Stimulated activated CD4-positive, alpha-beta T cell treated with anti-CD3 and anti-CD28 coated beads, TNF-alpha, amount 100 ng/mL, for 48 hours (primary cell): ENCODE measurements around the gene NOVA2.

Experiments used
- DNase-seq, 3 donors: peaks; one replicate each; pipeline ENCODE4 v3.0.0-alpha.2; 2020; ENCODE audit warnings: low read depth in 3 of 3

Gene NOVA2

GRCh38 chr19:45924891-45925447 is 48.7 kb downstream of the NOVA2 start:
- no peak for DNase-seq

- no peak for DNase-seq
Observed at GRCh38 chr19:45922281-45922680, 51.4 kb downstream of the NOVA2 start.

GRCh38 chr19:45920458-45920857 is 53.2 kb downstream of the NOVA2 start:
- DNase-seq: no peak

GRCh38 chr19:45919678-45920077 is 54.0 kb downstream of the NOVA2 start:
- no peak for DNase-seq

- no peak for DNase-seq
Observed at GRCh38 chr19:45918721-45919120, 54.9 kb downstream of the NOVA2 start.

- DNase-seq: no peak
Observed at GRCh38 chr19:45917421-45918091, 56.1 kb downstream of the NOVA2 start.

GRCh38 chr19:45913874-45914830 is 59.5 kb downstream of the NOVA2 start, which contains the start of gene NANOS2:
Gene NANOS2 (minus strand): TSS chr19:45914778. CDS start chr19:45914693, 85 bp downstream.
- DNase-seq: no peak

GRCh38 chr19:45911291-45911690 is 62.4 kb downstream of the NOVA2 start:
- DNase-seq: no peak

GRCh38 chr19:45908956-45909355 is 64.7 kb downstream of the NOVA2 start:
- no peak for DNase-seq

GRCh38 chr19:45906221-45906620 is 67.4 kb downstream of the NOVA2 start:
- no peak for DNase-seq

- DNase-seq: no peak
Observed at GRCh38 chr19:45905011-45905410, 68.7 kb downstream of the NOVA2 start.

- DNase-seq: peak; percentile 98 to 99 (median 98)
Observed at GRCh38 chr19:45902651-45903625, 70.7 kb downstream of the NOVA2 start.

GRCh38 chr19:45901912-45902650 is 71.6 kb downstream of the NOVA2 start, which contains the start of gene MYPOP:
Gene MYPOP (minus strand): TSS chr19:45902613. CDS start chr19:45901773, 840 bp downstream.
- no peak for DNase-seq

- no peak for DNase-seq
Observed at GRCh38 chr19:45901432-45901911, 72.2 kb downstream of the NOVA2 start.

- DNase-seq: no peak
Observed at GRCh38 chr19:45900738-45901431, 72.8 kb downstream of the NOVA2 start.

GRCh38 chr19:45899919-45900589 is 73.6 kb downstream of the NOVA2 start:
- no peak for DNase-seq

GRCh38 chr19:45899253-45899652 is 74.4 kb downstream of the NOVA2 start:
- DNase-seq: no peak

- DNase-seq: no peak
Observed at GRCh38 chr19:45897261-45897812, 76.3 kb downstream of the NOVA2 start.
